Measurements from ENCODE around the gene DRG2.

DNA sequence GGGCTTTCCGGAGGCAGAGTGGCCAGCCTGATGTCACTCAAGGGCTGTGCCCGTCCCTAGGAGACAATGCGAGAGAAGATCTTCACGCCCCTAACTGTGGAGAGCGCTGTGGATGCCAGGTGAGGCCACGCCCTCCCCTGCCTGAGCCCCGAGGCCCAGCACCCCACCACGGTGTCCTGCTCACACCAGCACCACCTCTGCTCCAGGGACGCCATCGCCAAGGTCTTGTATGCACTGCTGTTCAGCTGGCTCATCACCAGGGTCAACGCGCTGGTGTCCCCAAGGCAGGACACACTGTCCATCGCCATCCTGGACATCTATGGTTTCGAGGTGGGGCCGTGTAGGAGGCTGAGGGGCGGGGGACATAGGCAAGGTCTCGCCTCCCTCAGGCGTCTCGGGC lies 48.6 kb downstream of the DRG2 start:
- TF ChIP-seq, protein P1, sequence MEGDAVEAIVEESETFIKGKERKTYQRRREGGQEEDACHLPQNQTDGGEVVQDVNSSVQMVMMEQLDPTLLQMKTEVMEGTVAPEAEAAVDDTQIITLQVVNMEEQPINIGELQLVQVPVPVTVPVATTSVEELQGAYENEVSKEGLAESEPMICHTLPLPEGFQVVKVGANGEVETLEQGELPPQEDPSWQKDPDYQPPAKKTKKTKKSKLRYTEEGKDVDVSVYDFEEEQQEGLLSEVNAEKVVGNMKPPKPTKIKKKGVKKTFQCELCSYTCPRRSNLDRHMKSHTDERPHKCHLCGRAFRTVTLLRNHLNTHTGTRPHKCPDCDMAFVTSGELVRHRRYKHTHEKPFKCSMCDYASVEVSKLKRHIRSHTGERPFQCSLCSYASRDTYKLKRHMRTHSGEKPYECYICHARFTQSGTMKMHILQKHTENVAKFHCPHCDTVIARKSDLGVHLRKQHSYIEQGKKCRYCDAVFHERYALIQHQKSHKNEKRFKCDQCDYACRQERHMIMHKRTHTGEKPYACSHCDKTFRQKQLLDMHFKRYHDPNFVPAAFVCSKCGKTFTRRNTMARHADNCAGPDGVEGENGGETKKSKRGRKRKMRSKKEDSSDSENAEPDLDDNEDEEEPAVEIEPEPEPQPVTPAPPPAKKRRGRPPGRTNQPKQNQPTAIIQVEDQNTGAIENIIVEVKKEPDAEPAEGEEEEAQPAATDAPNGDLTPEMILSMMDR (IDR thresholded peaks at IDR 0.05; ENCODE audit: control extremely low read depth in 1 of 3, insufficient read depth in 1 of 3, low read depth in 1 of 3, low read length in 3 of 3), result no peak
- TF ChIP-seq EZH2 (IDR thresholded peaks at IDR 0.05; ENCODE audit: low read depth, low read length, severe bottlenecking) (no peak), POLR2A (IDR thresholded peaks at IDR 0.05; ENCODE audit: control extremely low read depth in 1 of 2, low read depth in 2 of 2, low read length in 2 of 2) (no peak), CEBPB (IDR thresholded peaks at IDR 0.05; ENCODE audit: low read depth, low read length) (no peak), POLR2AphosphoS5 (IDR thresholded peaks at IDR 0.05; ENCODE audit: low read depth, low read length) (no peak), YY1 (IDR thresholded peaks at IDR 0.05; ENCODE audit: low read depth, low read length) (no peak), TCF12 (IDR thresholded peaks at IDR 0.05; ENCODE audit: low read depth, low read length) (no peak), TBP (IDR thresholded peaks at IDR 0.05; ENCODE audit: low read depth, low read length) (no peak), BACH1 (IDR thresholded peaks at IDR 0.05; ENCODE audit: low read length) (no peak), KDM5A (IDR thresholded peaks at IDR 0.05; ENCODE audit: low read length) (no peak)
- TF ChIP-seq, protein P2, sequence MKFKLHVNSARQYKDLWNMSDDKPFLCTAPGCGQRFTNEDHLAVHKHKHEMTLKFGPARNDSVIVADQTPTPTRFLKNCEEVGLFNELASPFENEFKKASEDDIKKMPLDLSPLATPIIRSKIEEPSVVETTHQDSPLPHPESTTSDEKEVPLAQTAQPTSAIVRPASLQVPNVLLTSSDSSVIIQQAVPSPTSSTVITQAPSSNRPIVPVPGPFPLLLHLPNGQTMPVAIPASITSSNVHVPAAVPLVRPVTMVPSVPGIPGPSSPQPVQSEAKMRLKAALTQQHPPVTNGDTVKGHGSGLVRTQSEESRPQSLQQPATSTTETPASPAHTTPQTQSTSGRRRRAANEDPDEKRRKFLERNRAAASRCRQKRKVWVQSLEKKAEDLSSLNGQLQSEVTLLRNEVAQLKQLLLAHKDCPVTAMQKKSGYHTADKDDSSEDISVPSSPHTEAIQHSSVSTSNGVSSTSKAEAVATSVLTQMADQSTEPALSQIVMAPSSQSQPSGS (IDR thresholded peaks at IDR 0.05; ENCODE audit: low read length), result no peak
